Stimulated activated CD4-positive, alpha-beta T cell treated with anti-CD3 and anti-CD28 coated beads, Interleukin-2, amount 100 ng/mL, for 24 hours (primary cell): Measurements from ENCODE around the gene CLCNKB.

ENCODE experiments used
- DNase-seq, 2 donors: peaks; one replicate each; pipeline ENCODE4 v3.0.0-alpha.2; 2020

The CLCNKB gene

GRCh38 chr1:16077406-16078245 lies 34.0 kb downstream of the CLCNKB start:
- DNase-seq, result no peak

GRCh38 chr1:16078925-16079656 lies 35.5 kb downstream of the CLCNKB start:
- DNase-seq, result peak; percentile 78 to 80

GRCh38 chr1:16080422-16081150 lies 37.0 kb downstream of the CLCNKB start:
- no peak for DNase-seq

DNA sequence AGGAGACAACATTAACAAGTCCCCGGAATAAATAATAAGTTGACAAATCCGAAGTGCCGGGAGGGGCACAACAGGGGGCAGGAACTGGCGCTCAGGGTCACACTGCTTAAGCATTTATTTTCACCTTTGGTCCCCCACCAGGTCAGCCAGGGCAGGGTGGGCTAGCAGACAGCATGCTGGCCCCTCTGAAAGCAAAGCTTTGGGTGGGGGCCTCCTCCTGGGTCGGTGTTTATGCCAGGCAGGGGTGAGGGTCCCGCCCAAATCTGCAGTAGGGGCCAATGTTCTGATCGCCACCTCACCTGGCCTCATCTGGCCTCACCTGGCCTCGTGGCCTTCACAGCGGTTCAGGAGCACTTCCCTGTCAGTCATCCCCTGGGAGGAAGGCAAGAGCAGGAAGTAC lies 38.1 kb downstream of the CLCNKB start:
- DNase-seq, result no peak

- DNase-seq, result peak; percentile 73 to 80
These were observed 38.9 kb downstream of the CLCNKB start for GRCh38 chr1:16082283-16083038.

DNA sequence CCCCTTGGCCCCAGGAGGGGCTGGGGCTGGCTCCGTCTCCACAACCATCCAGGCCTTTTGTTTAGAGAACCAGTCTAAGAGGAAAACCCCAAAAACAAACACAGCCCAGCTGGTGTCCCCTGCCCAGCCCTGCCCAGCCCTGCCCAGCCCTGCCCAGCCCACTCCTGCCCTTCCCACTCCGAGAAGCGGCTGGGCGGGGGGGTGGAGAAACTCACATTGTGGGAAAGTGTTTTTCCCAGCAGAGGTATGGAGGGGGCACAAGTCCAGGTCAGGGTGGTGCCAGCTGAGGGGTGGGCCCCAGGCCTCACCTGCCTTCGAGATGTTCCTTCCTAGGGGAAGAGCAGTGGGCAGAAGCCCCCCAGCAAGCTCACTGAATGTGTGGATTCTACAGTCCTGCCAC lies 39.9 kb downstream of the CLCNKB start:
- no peak for DNase-seq

GRCh38 chr1:16085522-16085921 lies 41.9 kb downstream of the CLCNKB start:
- DNase-seq, result no peak

- no peak for DNase-seq
These were observed 44.2 kb downstream of the CLCNKB start for GRCh38 chr1:16087733-16088132.

DNA sequence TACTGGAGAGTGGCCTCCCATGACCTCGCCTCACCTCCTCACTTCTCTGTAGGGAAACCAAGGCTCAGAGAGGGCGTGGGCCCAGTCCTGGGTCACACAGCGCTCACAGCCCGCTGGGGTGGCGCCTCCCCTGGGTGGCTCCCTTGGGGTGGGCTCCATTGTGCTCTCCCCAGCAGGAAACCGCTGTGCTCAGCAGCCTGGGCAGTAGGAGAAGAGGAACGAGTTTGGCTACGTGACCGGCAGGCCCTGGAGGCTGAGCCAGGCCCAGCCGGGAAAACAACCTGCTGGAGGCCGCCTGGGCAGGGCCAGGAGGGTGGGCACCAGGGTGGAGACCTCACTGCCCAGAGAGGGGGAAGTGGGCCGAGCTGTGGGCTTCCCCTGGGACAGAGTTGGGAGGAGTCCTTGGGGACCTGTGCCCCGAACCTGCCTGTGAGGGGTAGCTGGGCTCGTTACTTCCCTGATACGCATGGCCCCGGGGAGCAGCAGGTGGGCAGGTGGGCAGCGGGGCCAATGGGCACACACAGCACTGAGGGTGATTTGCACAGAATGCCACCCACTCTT lies 44.8 kb downstream of the CLCNKB start:
- no peak for DNase-seq

DNA sequence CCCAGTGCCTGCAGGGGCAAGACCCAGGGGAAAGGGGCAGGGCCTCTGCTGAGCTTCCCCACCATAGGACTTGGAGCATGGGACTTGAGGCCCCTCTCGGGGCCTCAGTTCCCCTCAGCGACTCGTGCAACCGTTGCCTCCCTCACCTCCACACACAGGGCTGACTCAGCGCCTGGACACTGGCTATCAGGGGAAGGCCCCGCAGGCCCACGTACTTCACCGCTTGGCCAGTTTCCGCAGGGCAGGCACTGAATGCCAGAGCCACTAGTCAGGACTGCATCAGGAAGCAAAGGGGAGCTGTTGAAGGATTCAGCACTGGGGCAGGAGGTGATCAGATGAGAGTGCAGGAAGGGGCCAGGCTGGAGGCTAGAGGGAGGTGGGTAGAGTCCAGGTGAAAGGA lies 45.4 kb downstream of the CLCNKB start:
- DNase-seq, result no peak

GRCh38 chr1:16090076-16090826 lies 46.7 kb downstream of the CLCNKB start:
- no peak for DNase-seq

GRCh38 chr1:16091296-16091695 lies 47.7 kb downstream of the CLCNKB start:
- no peak for DNase-seq

GRCh38 chr1:16092097-16092922 lies 48.7 kb downstream of the CLCNKB start:
- DNase-seq, result no peak

DNA sequence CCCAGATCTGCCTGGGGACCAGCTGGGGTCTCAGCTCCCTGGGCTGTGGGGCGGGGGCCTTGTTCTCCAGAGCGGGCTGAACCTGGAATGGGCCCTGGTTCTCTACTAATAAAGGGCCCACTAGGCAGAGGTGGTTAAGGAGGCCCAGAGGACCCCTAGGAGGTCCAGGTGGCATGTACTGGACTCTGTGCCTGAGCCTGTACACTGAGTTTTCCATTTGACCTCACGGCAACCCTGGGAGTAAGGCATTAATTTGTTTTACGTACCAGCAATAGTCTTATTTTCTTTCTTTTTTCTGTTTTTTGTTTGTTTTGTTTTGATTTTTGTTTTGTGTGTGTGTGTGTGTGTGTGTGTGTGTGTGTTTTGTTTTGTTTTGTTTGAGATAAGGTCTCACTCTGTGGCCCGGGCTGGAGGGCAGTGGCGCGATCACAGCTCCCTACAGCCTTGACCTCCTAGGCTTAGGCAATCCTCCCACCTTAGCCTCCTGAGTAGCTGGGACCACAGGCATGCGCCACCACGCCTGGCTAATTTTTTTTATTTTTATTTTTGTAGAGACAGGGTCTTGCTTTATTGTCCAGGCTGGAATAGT lies 49.4 kb downstream of the CLCNKB start:
- no peak for DNase-seq

DNA sequence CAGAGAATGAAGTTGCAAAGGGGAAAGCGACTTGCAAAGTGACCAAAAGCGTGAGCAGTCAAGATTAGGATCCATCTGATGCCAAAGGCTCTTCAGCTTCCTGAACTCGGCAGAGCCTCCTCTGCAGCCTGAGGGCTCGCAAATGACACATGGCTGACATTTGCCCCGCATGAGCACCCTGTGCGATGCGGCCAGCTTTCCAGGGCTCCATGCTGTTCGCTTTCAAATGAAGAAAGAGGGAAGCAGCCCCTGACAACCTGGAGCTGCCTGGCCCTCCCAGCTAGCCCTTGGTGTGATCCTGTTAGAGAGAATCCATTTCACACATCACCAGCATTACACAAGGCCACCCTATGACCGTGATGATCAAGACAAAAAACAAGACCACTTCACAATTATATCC lies 50.0 kb downstream of the CLCNKB start:
- DNase-seq, result no peak

- no peak for DNase-seq
These were observed 51.0 kb downstream of the CLCNKB start for GRCh38 chr1:16094453-16095158.

- no peak for DNase-seq
These were observed 51.9 kb downstream of the CLCNKB start for GRCh38 chr1:16095447-16095846.

DNA sequence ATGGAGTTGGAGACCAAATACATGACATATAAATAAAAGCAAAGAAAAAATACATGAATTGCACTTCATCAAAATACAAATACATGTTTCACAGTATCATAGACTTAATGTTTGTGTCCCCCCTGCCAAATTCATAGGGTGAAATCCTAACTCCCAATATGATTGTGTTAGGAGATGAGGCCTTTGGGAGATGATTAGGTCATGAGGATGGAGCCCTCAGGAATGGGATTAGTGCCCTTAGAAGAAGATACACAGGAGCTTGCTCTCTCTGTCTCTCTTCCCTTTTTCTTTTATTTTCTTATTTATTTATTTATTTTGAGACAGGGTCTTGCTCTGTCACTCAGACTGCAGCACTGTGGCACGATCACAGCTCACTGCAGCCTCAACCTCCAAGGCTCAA lies 55.8 kb downstream of the CLCNKB start:
- DNase-seq, result no peak

DNA sequence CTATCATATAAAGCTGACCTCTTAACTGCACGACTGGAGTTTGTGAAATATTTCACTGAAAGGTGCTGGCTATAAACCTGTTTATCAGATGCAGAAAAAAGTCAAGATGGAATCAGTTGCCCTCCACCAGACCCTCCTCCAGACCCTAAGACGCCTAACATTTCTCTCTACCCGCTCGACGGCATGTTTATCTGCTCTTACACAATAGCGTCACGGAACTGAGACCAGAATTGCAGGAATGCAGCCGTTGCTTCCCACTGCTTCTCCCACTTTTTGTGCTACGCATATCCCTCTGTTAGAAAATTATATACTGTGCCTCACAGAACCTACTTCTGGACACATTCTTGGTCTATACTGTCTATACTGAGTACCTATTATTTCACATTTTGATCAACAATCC lies 58.0 kb downstream of the CLCNKB start:
- no peak for DNase-seq
